SU-DHL-6 (cell line): ENCODE results near the gene THOC6.

Experiments
- CTCF ChIP-seq: fragments of 200-600 bp; sonication (generic); IDR thresholded peaks from one replicate; pipeline ENCODE4 v1.5.1; 2017; ENCODE audit warnings: antibody characterized with exemption, mild to moderate bottlenecking, low read length, moderate library complexity; ENCODE audit not compliant: insufficient read depth, poor library complexity, severe bottlenecking
- EZH2phosphoT487 ChIP-seq: fragments of 200-600 bp; sonication (generic), shearing (Covaris generic); conservative IDR thresholded peaks from 2 replicates; pipeline ENCODE4 v1.6.1; 2018; ENCODE audit warnings: mild to moderate bottlenecking, antibody characterized with exemption, low read length, moderate library complexity, mixed read lengths

GRCh38 chr16:2988590-2989099 is 35.2 kb upstream of the THOC6 start:
- TF ChIP-seq CTCF (no peak), EZH2phosphoT487 (no peak)
